ENCODE data around the gene UBASH3B. TPM values are rescaled to one million over a fixed set of nuclear protein-coding genes. Genes with fewer than 3 reads are reported as not detected.

The UBASH3B gene
- total RNA-seq, 1 donor from 2014 or later, result 62.1 TPM

DNA sequence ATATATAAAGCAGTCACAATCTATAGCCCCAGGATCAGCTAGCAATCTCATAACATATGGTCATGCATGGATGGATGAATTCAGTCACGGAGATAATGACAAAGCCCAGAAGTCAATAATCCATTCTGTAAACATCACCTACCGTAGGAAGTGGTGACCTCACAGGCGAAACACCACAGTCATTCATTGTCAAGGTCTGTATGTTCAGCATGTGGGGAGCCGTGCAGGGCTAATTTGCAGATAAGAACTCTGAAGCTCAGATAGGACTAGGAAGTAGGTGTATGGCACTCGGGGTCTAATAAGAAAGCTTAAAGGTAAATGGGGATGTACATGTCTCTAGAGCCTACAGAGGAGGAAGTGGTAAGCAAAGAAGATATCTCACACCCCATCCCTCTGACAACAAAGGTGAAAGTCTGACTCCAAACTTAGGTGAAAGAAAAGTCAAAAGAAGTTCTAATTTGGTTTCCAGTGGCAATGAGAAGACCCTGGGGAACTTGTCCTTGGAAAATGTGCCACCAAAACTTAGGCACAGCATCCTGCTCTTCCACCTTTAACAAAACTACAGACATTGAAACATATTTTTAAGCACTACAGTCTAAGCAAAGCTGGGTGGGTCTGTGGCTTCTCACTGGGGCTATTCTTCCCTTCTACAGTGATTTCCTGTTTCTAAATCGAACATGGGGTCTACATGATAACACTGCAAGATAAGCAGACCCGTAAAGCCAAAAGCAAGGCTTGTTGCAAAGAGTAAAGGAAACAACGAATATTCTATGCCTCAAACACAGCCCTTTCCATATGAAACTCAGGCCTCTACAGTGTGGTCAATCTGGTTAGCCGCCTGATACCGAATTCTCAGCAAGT lies 188.0 kb downstream of the UBASH3B start:
- peaks cover 1% of the 10 kb centered on the region for H3K4me1 Mint-ChIP-seq (ENCODE audit: low read depth, unreplicated experiment)
- H3K27ac ChIP-seq (ENCODE audit: low read depth, low read length), result no peak overlapping the region
- peaks cover 3% of the 10 kb centered on the region for H3K9me3 Mint-ChIP-seq (ENCODE audit: unreplicated experiment)
- no peaks in the 10 kb centered on the region for H3K79me2 ChIP-seq (ENCODE audit: insufficient read depth, low read length)
- no peaks in the 10 kb centered on the region for H3K4me1 ChIP-seq (ENCODE audit: insufficient read depth, low read length)
- DNase-seq (ENCODE audit: low read depth) (no peak), FAIRE-seq (no peak)
- H3K36me3 ChIP-seq (ENCODE audit: insufficient read depth, low read length), result no peaks in the 10 kb centered on the region
- no peak overlapping the region for H2AFZ ChIP-seq (ENCODE audit: low read depth, low read length)
- H4K20me1 ChIP-seq (ENCODE audit: insufficient read depth, low read length), result no peaks in the 10 kb centered on the region
- no peak overlapping the region for H3K4me3 Mint-ChIP-seq (ENCODE audit: unreplicated experiment)
- TF ChIP-seq CTCF (IDR thresholded peaks at IDR 0.05; ENCODE audit: insufficient read depth, low read depth, low read length), result no peak
- no peak for TF ChIP-seq EZH2 (IDR thresholded peaks at IDR 0.05; ENCODE audit: insufficient read depth, low read length)
- H3K36me3 Mint-ChIP-seq (ENCODE audit: low read depth, unreplicated experiment), result no peaks in the 10 kb centered on the region
- no peak overlapping the region for H3K4me2 ChIP-seq (ENCODE audit: low read length)
- no peaks in the 10 kb centered on the region for H3K9me3 ChIP-seq (ENCODE audit: insufficient read depth, low read depth, low read length)
- no peak overlapping the region for H3K27ac Mint-ChIP-seq (ENCODE audit: unreplicated experiment)
- no peaks in the 10 kb centered on the region for H3K27me3 ChIP-seq (ENCODE audit: insufficient read depth, low read length)
- no peak overlapping the region for H3K9ac ChIP-seq (ENCODE audit: low read length)
- peaks cover 6% of the 10 kb centered on the region for H3K27me3 Mint-ChIP-seq (ENCODE audit: low read depth, unreplicated experiment)
- H3K4me3 ChIP-seq (ENCODE audit: insufficient read depth, low read depth, low read length), result no peak overlapping the region

DNA sequence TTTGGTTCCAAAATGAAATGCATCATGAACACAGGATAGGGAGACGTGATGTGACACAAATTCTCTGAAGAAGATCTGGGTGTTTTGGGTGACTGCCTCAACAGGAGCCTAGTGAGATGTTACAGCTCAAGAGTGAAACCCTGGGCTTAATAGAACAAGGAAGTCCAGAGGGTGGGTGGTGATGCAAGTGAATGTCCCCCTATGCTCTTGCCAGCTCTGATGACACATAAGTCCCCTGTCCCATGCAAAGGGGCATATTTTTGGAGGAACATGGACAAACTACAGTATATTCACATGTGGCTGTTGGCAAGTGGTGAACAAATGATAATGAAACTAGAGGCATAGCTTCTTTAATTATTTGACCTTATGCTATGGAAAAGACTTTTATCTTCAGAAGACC lies 191.9 kb downstream of the UBASH3B start:
- no peaks in the 10 kb centered on the region for H3K9me3 Mint-ChIP-seq (ENCODE audit: unreplicated experiment)
- no peak overlapping the region for H3K27ac Mint-ChIP-seq (ENCODE audit: unreplicated experiment)
- FAIRE-seq (no peak), DNase-seq (ENCODE audit: low read depth) (no peak)
- H3K27me3 ChIP-seq (ENCODE audit: insufficient read depth, low read length), result no peaks in the 10 kb centered on the region
- no peak overlapping the region for H3K4me3 Mint-ChIP-seq (ENCODE audit: unreplicated experiment)
- no peak overlapping the region for H3K9ac ChIP-seq (ENCODE audit: low read length)
- H3K4me2 ChIP-seq (ENCODE audit: low read length), result no peak overlapping the region
- no peaks in the 10 kb centered on the region for H3K9me3 ChIP-seq (ENCODE audit: insufficient read depth, low read depth, low read length)
- H3K36me3 Mint-ChIP-seq (ENCODE audit: low read depth, unreplicated experiment), result no peaks in the 10 kb centered on the region
- TF ChIP-seq CTCF (IDR thresholded peaks at IDR 0.05; ENCODE audit: insufficient read depth, low read depth, low read length), result no peak
- TF ChIP-seq EZH2 (IDR thresholded peaks at IDR 0.05; ENCODE audit: insufficient read depth, low read length), result no peak
- peaks cover 6% of the 10 kb centered on the region for H3K27me3 Mint-ChIP-seq (ENCODE audit: low read depth, unreplicated experiment)
- no peaks in the 10 kb centered on the region for H4K20me1 ChIP-seq (ENCODE audit: insufficient read depth, low read length)
- H3K79me2 ChIP-seq (ENCODE audit: insufficient read depth, low read length), result no peaks in the 10 kb centered on the region
- H3K4me3 ChIP-seq (ENCODE audit: insufficient read depth, low read depth, low read length), result no peak overlapping the region
- H2AFZ ChIP-seq (ENCODE audit: low read depth, low read length), result no peak overlapping the region
- H3K36me3 ChIP-seq (ENCODE audit: insufficient read depth, low read length), result no peaks in the 10 kb centered on the region
- peaks cover 16% of the 10 kb centered on the region for H3K4me1 Mint-ChIP-seq (ENCODE audit: low read depth, unreplicated experiment)
- peaks cover 17% of the 10 kb centered on the region for H3K4me1 ChIP-seq (ENCODE audit: insufficient read depth, low read length)
- no peak overlapping the region for H3K27ac ChIP-seq (ENCODE audit: low read depth, low read length)

- no peaks in the 10 kb centered on the region for H3K27me3 ChIP-seq (ENCODE audit: insufficient read depth, low read length)
- no peak for FAIRE-seq
- no peak overlapping the region for H3K4me3 Mint-ChIP-seq (ENCODE audit: unreplicated experiment)
- TF ChIP-seq EZH2 (IDR thresholded peaks at IDR 0.05; ENCODE audit: insufficient read depth, low read length) (no peak), CTCF (IDR thresholded peaks at IDR 0.05; ENCODE audit: insufficient read depth, low read depth, low read length) (no peak)
- H3K36me3 ChIP-seq (ENCODE audit: insufficient read depth, low read length), result no peaks in the 10 kb centered on the region
- H3K36me3 Mint-ChIP-seq (ENCODE audit: low read depth, unreplicated experiment), result no peaks in the 10 kb centered on the region
- no peak overlapping the region for H3K9ac ChIP-seq (ENCODE audit: low read length)
- H4K20me1 ChIP-seq (ENCODE audit: insufficient read depth, low read length), result no peaks in the 10 kb centered on the region
- H3K79me2 ChIP-seq (ENCODE audit: insufficient read depth, low read length), result no peaks in the 10 kb centered on the region
- no peak overlapping the region for H3K4me2 ChIP-seq (ENCODE audit: low read length)
- peaks cover 19% of the 10 kb centered on the region for H3K4me1 Mint-ChIP-seq (ENCODE audit: low read depth, unreplicated experiment)
- no peak overlapping the region for H3K4me3 ChIP-seq (ENCODE audit: insufficient read depth, low read depth, low read length)
- no peak overlapping the region for H3K27ac Mint-ChIP-seq (ENCODE audit: unreplicated experiment)
- no peaks in the 10 kb centered on the region for H3K27me3 Mint-ChIP-seq (ENCODE audit: low read depth, unreplicated experiment)
- peaks cover 21% of the 10 kb centered on the region for H3K4me1 ChIP-seq (ENCODE audit: insufficient read depth, low read length)
- H2AFZ ChIP-seq (ENCODE audit: low read depth, low read length), result no peak overlapping the region
- no peaks in the 10 kb centered on the region for H3K9me3 Mint-ChIP-seq (ENCODE audit: unreplicated experiment)
- DNase-seq (ENCODE audit: low read depth), result no peak
- H3K9me3 ChIP-seq (ENCODE audit: insufficient read depth, low read depth, low read length), result no peaks in the 10 kb centered on the region
- H3K27ac ChIP-seq (ENCODE audit: low read depth, low read length), result no peak overlapping the region
These were observed 192.7 kb downstream of the UBASH3B start for GRCh38 chr11:122848186-122848585.
